Endothelial cell of umbilical vein (primary cell): Measurements from ENCODE around the gene EEF1AKMT2. TPM values are rescaled to one million over a fixed set of nuclear protein-coding genes. Genes with fewer than 3 reads are reported as not detected.

Source experiments
- BruUV-seq: library from RNA; stranded (reverse); fragments of 400-500 nt; replicated peaks from 2 replicates; lab custom pipeline; 2021; lab: Mats Ljungman, UMichigan
- CTCF ChIA-PET: fragments of 300-600, 350-600 bp; sonication (Branson Sonifier 250); formaldehyde crosslinking; loops from one replicate; lab custom pipeline; 2021; ENCODE audit warnings: antibody characterized with exemption, inconsistent platforms; lab: Charles Lee
- POLR2A ChIA-PET: fragments of 300-600, 350-600 bp; sonication (Branson Sonifier 250); formaldehyde crosslinking; loops from one replicate; lab custom pipeline; 2021; ENCODE audit warnings: antibody characterized with exemption, inconsistent platforms; lab: Charles Lee
- DNase-seq: peaks from one replicate; pipeline ENCODE4 v3.0.0-alpha.2; 2011; ENCODE audit warnings: low read depth, low spot score
- FAIRE-seq: peaks from 2 replicates; lab custom pipeline; 2011; peaks lifted over from hg19 to GRCh38; lab: Jason Lieb, UNC
- H2AFZ ChIP-seq: 2 replicates; pipeline ENCODE4 v1.6.0; 2012; ENCODE audit warnings: low read depth, low read length, control low read depth, inconsistent platforms
- H3K27ac ChIP-seq: 2 replicates; pipeline ENCODE4 v1.5.1; 2011; ENCODE audit warnings: low read depth, mild to moderate bottlenecking, control low read depth, low read length, moderate library complexity; ENCODE audit not compliant: insufficient read depth
- H3K27me3 ChIP-seq, 2 experiments: 2 replicates each; pipeline versions ENCODE4 v1.6.0 to v1.6.1; 2011; ENCODE audit warnings: low read length in 2 of 2, mixed read lengths in 1 of 2; ENCODE audit not compliant: control insufficient read depth in 2 of 2, insufficient read depth in 2 of 2
- H3K36me3 ChIP-seq, 2 experiments: 2 replicates in 1 of 2; 3 replicates in 1 of 2; pipeline ENCODE4 v1.5.1; 2011; ENCODE audit warnings: low read length in 2 of 2, mild to moderate bottlenecking in 1 of 2, moderate library complexity in 1 of 2; ENCODE audit not compliant: control insufficient read depth in 2 of 2, insufficient read depth in 2 of 2; ENCODE audit errors: extremely low read depth in 1 of 2
- H3K4me1 ChIP-seq: 3 replicates; pipeline ENCODE4 v1.5.1; 2011; ENCODE audit warnings: mild to moderate bottlenecking, low read length; ENCODE audit not compliant: control insufficient read depth, insufficient read depth; ENCODE audit errors: extremely low read depth
- H3K4me2 ChIP-seq: 2 replicates; pipeline ENCODE4 v1.6.1; 2011; ENCODE audit warnings: low read length, control low read depth, mixed read lengths; ENCODE audit not compliant: insufficient read depth
- H3K4me3 ChIP-seq, 3 experiments: fragments of 200-600 bp in 1 of 3; sonication (generic), shearing (Covaris generic) in 1 of 3; replicated peaks in 1 of 3; 2 replicates each; pipeline ENCODE4 v1.5.1; 2011 to 2016; ENCODE audit warnings: control low read depth in 3 of 3, low read length in 3 of 3, mild to moderate bottlenecking in 2 of 3, inconsistent platforms in 1 of 3, low read depth in 1 of 3, moderate library complexity in 1 of 3; ENCODE audit not compliant: insufficient read depth in 1 of 3
- H3K79me2 ChIP-seq: 2 replicates; pipeline ENCODE4 v1.6.0; 2012; ENCODE audit warnings: low read length, inconsistent platforms; ENCODE audit not compliant: control insufficient read depth, insufficient read depth
- H3K9ac ChIP-seq: replicated peaks from 2 replicates; pipeline ENCODE3; 2011; ENCODE audit warnings: low read length, control low read depth; ENCODE audit not compliant: insufficient read depth; ENCODE audit errors: extremely low read depth
- H3K9me1 ChIP-seq: replicated peaks from 3 replicates; pipeline ENCODE4 v1.6.0; 2011; ENCODE audit warnings: mild to moderate bottlenecking, low read length; ENCODE audit not compliant: control insufficient read depth, insufficient read depth; ENCODE audit errors: extremely low read depth
- H3K9me3 ChIP-seq: replicated peaks from 2 replicates; pipeline ENCODE4 v1.5.1; 2012; ENCODE audit warnings: low read length, inconsistent platforms; ENCODE audit not compliant: control insufficient read depth, insufficient read depth
- H4K20me1 ChIP-seq: replicated peaks from 2 replicates; pipeline ENCODE3; 2011; ENCODE audit warnings: mild to moderate bottlenecking, low read length; ENCODE audit not compliant: control insufficient read depth, insufficient read depth; ENCODE audit errors: extremely low read depth
- CTCF ChIP-seq, 2 donors: IDR thresholded peaks; 1 replicate in 1 of 2; 2 replicates in 1 of 2; pipeline ENCODE4 v1.5.1; 2011; ENCODE audit warnings: low read length in 2 of 2, mild to moderate bottlenecking in 2 of 2, moderate library complexity in 2 of 2, control low read depth in 1 of 2, inconsistent platforms in 1 of 2, low read depth in 1 of 2; ENCODE audit not compliant: insufficient read depth in 1 of 2; ENCODE audit errors: extremely low read depth in 1 of 2
- EZH2 ChIP-seq: IDR thresholded peaks from 2 replicates; pipeline ENCODE4 v1.6.1; 2012; ENCODE audit warnings: borderline replicate concordance, low read depth, mild to moderate bottlenecking, moderate library complexity, low read length, inconsistent platforms; ENCODE audit not compliant: severe bottlenecking
- FOS ChIP-seq: IDR thresholded peaks from 2 replicates; pipeline ENCODE4 v1.6.1; 2011; ENCODE audit warnings: mild to moderate bottlenecking, low read length, moderate library complexity, borderline replicate concordance; ENCODE audit not compliant: insufficient read depth
- GATA2 ChIP-seq: IDR thresholded peaks from 2 replicates; pipeline ENCODE4 v1.7.0; 2011; ENCODE audit warnings: low read depth, mild to moderate bottlenecking, moderate library complexity, mixed read lengths, low read length; ENCODE audit not compliant: insufficient read length, insufficient read depth
- JUN ChIP-seq: IDR thresholded peaks from 2 replicates; pipeline ENCODE4 v1.6.1; 2011; ENCODE audit warnings: borderline replicate concordance, low read depth; ENCODE audit not compliant: insufficient read length, insufficient read depth
- MAX ChIP-seq: IDR thresholded peaks from 2 replicates; pipeline ENCODE4 v1.6.1; 2011; ENCODE audit not compliant: insufficient read depth, insufficient read length
- MYC ChIP-seq: IDR thresholded peaks from one replicate; pipeline ENCODE4 v1.6.1; 2011; ENCODE audit warnings: mild to moderate bottlenecking, low read depth, low read length
- POLR2A ChIP-seq: IDR thresholded peaks from 2 replicates; pipeline ENCODE4 v1.6.1; 2012; ENCODE audit warnings: low read depth, mild to moderate bottlenecking, control low read depth, low read length
- POLR2AphosphoS5 ChIP-seq: IDR thresholded peaks from 2 replicates; pipeline ENCODE4 v1.6.1; 2012; ENCODE audit warnings: low read depth, mild to moderate bottlenecking, control low read depth, low read length, moderate library complexity; ENCODE audit not compliant: insufficient read depth
- dilution Hi-C: fragments of 300-500 bp; cut with MboI; formaldehyde crosslinking; loops from one replicate; pipeline ENCODE4 v1.15.0; 2019; ENCODE audit warnings: low sequenced_read_pairs; ENCODE audit not compliant: extremely low pct_ligation_motif_present
- intact Hi-C: fragments of 100-400 bp; cut with micrococcal nuclease; formaldehyde crosslinking; loops from one replicate; pipeline ENCODE4 v1.10.0; 2022
- polyA plus RNA-seq, 4 experiments: library from polyadenylated mRNA; depleted of rRNA in 3 of 4; stranded (reverse) in 3 of 4; unstranded in 1 of 4; fragments of >200 nt; gene quantifications; 2 replicates each; pipeline versions ENCODE4 v1.2.1 to v1.2.3, GENCODE V29; 2011 to 2012; ENCODE audit warnings: missing spikeins in 1 of 4
- total RNA-seq: library from RNA; stranded (reverse); gene quantifications from 2 replicates; pipeline ENCODE4 v1.2.3, GENCODE V29; 2021

Gene EEF1AKMT2
- total and polyA plus RNA-seq, 2 donors (not counting 3 experiments of a cell fraction or from before 2014, with no cell fraction given), result 8.5 to 21.3 TPM

GRCh38 chr10:124715439-124715838 lies 76.2 kb downstream of the EEF1AKMT2 start:
- no peak for TF ChIP-seq JUN
- no peak for TF ChIP-seq EZH2
- TF ChIP-seq FOS, result no peak
- TF ChIP-seq GATA2, result no peak
- TF ChIP-seq MYC, result no peak
- TF ChIP-seq POLR2AphosphoS5, result no peak
- TF ChIP-seq MAX, result no peak
- no peak for TF ChIP-seq POLR2A
- TF ChIP-seq CTCF (IDR thresholded peaks at IDR 0.05; ENCODE audit: extremely low read depth in 1 of 2, insufficient read depth in 1 of 2, low read depth in 1 of 2, low read length in 2 of 2), result no peak
- H3K4me1 ChIP-seq, result peaks cover 20% of the 10 kb centered on the region
- intact Hi-C loops (no loop called here), dilution Hi-C loops (no loop called here)
- peaks cover 2% of the 10 kb centered on the region for H3K79me2 ChIP-seq
- no peak overlapping the region for H3K4me2 ChIP-seq
- POLR2A ChIA-PET, result no interaction called here
- H3K36me3 ChIP-seq, result no peaks in the 10 kb centered on the region
- no peaks in the 10 kb centered on the region for H3K9me3 ChIP-seq
- H3K4me3 ChIP-seq, result no peak overlapping the region
- H2AFZ ChIP-seq, result no peak overlapping the region
- DNase-seq (no peak), FAIRE-seq (no peak)
- CTCF ChIA-PET, result interaction anchor here (1.2 to 4.9 kb wide), 2 partner anchors 25 to 58 kb away, joined by 3 to 60 read pairs; no protein-coding TSS in a partner anchor
- no peak overlapping the region for H3K9ac ChIP-seq
- no peaks in the 10 kb centered on the region for H4K20me1 ChIP-seq
- BruUV-seq, result no TSS peak
- no peak overlapping the region for H3K27ac ChIP-seq
- no peaks in the 10 kb centered on the region for H3K9me1 ChIP-seq
- H3K27me3 ChIP-seq, result no peaks in the 10 kb centered on the region
